Measurements from ENCODE around the gene ARHGAP42.

ARHGAP42 gene

GRCh38 chr11:100832829-100833228, 145.7 kb downstream of the ARHGAP42 start:
- Mint-ChIP-seq H3K4me1 (ENCODE audit: low read depth in 2 of 2) (no peaks in the 10 kb centered on the region), H3K36me3 (ENCODE audit: insufficient read depth) (no peaks in the 10 kb centered on the region), H3K4me3 (no peak overlapping the region), H3K27me3 (no peaks in the 10 kb centered on the region), H3K27ac (no peak overlapping the region), H3K9me3 (peaks cover 0 to 2% of the 10 kb centered on the region in 2 donors)
- DNase-seq (no peak), ATAC-seq (replicated peaks) (no peak)

GRCh38 chr11:100833276-100833675, 146.2 kb downstream of the ARHGAP42 start:
- no peaks in the 10 kb centered on the region for H3K4me1 Mint-ChIP-seq (ENCODE audit: low read depth in 2 of 2)
- peaks cover 0 to 2% of the 10 kb centered on the region in 2 donors for H3K9me3 Mint-ChIP-seq
- H3K27ac Mint-ChIP-seq = no peak overlapping the region
- H3K36me3 Mint-ChIP-seq (ENCODE audit: insufficient read depth) = no peaks in the 10 kb centered on the region
- DNase-seq (no peak), ATAC-seq (replicated peaks) (no peak)
- H3K27me3 Mint-ChIP-seq = no peaks in the 10 kb centered on the region
- H3K4me3 Mint-ChIP-seq = no peak overlapping the region

- Mint-ChIP-seq H3K36me3 (ENCODE audit: insufficient read depth) (no peaks in the 10 kb centered on the region), H3K27me3 (no peaks in the 10 kb centered on the region), H3K4me1 (ENCODE audit: low read depth in 2 of 2) (no peaks in the 10 kb centered on the region), H3K27ac (no peak overlapping the region), H3K4me3 (no peak overlapping the region), H3K9me3 (peaks cover 5 to 6% of the 10 kb centered on the region in 2 donors)
- DNase-seq = no peak
- ATAC-seq (replicated peaks) = no peak
These were observed 148.8 kb downstream of the ARHGAP42 start for GRCh38 chr11:100835854-100836253.

- H3K4me1 Mint-ChIP-seq (ENCODE audit: low read depth in 2 of 2) = no peaks in the 10 kb centered on the region
- DNase-seq = no peak
- H3K9me3 Mint-ChIP-seq = peaks cover 5 to 10% of the 10 kb centered on the region in 2 donors
- H3K27ac Mint-ChIP-seq = no peak overlapping the region
- ATAC-seq (replicated peaks) = no peak
- H3K4me3 Mint-ChIP-seq = no peak overlapping the region
- no peaks in the 10 kb centered on the region for H3K36me3 Mint-ChIP-seq (ENCODE audit: insufficient read depth)
- H3K27me3 Mint-ChIP-seq = no peaks in the 10 kb centered on the region
These were observed 150.2 kb downstream of the ARHGAP42 start for GRCh38 chr11:100837311-100837710.

GRCh38 chr11:100841711-100842407, 154.8 kb downstream of the ARHGAP42 start:
- no peak for DNase-seq
- no peaks in the 10 kb centered on the region for H3K4me1 Mint-ChIP-seq (ENCODE audit: low read depth in 2 of 2)
- no peak for ATAC-seq (replicated peaks)

GRCh38 chr11:100847696-100848216, 160.7 kb downstream of the ARHGAP42 start:
- H3K27me3 Mint-ChIP-seq = no peaks in the 10 kb centered on the region
- H3K36me3 Mint-ChIP-seq (ENCODE audit: insufficient read depth) = no peaks in the 10 kb centered on the region
- H3K9me3 Mint-ChIP-seq = peaks cover 1 to 8% of the 10 kb centered on the region in 2 donors
- H3K27ac Mint-ChIP-seq = no peak overlapping the region
- no peak for DNase-seq
- no peak overlapping the region for H3K4me3 Mint-ChIP-seq
- no peaks in the 10 kb centered on the region for H3K4me1 Mint-ChIP-seq (ENCODE audit: low read depth in 2 of 2)
- ATAC-seq (replicated peaks) = no peak

More at GRCh38 chr11:100841711-100842407, 154.8 kb downstream of the ARHGAP42 start:
- H3K27me3 Mint-ChIP-seq = no peaks in the 10 kb centered on the region
- H3K4me3 Mint-ChIP-seq = no peak overlapping the region
- no peak overlapping the region for H3K27ac Mint-ChIP-seq
- peaks cover 5 to 11% of the 10 kb centered on the region in 2 donors for H3K9me3 Mint-ChIP-seq
- H3K36me3 Mint-ChIP-seq (ENCODE audit: insufficient read depth) = no peaks in the 10 kb centered on the region

- DNase-seq = no peak
- Mint-ChIP-seq H3K9me3 (peaks cover 1 to 8% of the 10 kb centered on the region in 2 donors), H3K36me3 (ENCODE audit: insufficient read depth) (no peaks in the 10 kb centered on the region), H3K4me3 (no peak overlapping the region), H3K27me3 (no peaks in the 10 kb centered on the region), H3K27ac (no peak overlapping the region), H3K4me1 (ENCODE audit: low read depth in 2 of 2) (no peaks in the 10 kb centered on the region)
- ATAC-seq (replicated peaks) = no peak
These were observed 162.2 kb downstream of the ARHGAP42 start for GRCh38 chr11:100849009-100849900.

- ATAC-seq (replicated peaks) = no peak
- peaks cover 3 to 8% of the 10 kb centered on the region in 2 donors for H3K9me3 Mint-ChIP-seq
- no peak overlapping the region for H3K27ac Mint-ChIP-seq
- DNase-seq = no peak
- H3K27me3 Mint-ChIP-seq = no peaks in the 10 kb centered on the region
- H3K4me1 Mint-ChIP-seq (ENCODE audit: low read depth in 2 of 2) = no peaks in the 10 kb centered on the region
- no peaks in the 10 kb centered on the region for H3K36me3 Mint-ChIP-seq (ENCODE audit: insufficient read depth)
- H3K4me3 Mint-ChIP-seq = no peak overlapping the region
These were observed 162.8 kb downstream of the ARHGAP42 start for GRCh38 chr11:100849901-100850235.

GRCh38 chr11:100851147-100851546, 164.1 kb downstream of the ARHGAP42 start:
- no peaks in the 10 kb centered on the region for H3K36me3 Mint-ChIP-seq (ENCODE audit: insufficient read depth)
- peaks cover 3 to 8% of the 10 kb centered on the region in 2 donors for H3K9me3 Mint-ChIP-seq
- no peak overlapping the region for H3K27ac Mint-ChIP-seq
- H3K27me3 Mint-ChIP-seq = no peaks in the 10 kb centered on the region
- no peak for DNase-seq
- no peak overlapping the region for H3K4me3 Mint-ChIP-seq
- no peak for ATAC-seq (replicated peaks)
- H3K4me1 Mint-ChIP-seq (ENCODE audit: low read depth in 2 of 2) = no peaks in the 10 kb centered on the region

GRCh38 chr11:100851584-100852152, 164.6 kb downstream of the ARHGAP42 start:
- H3K27me3 Mint-ChIP-seq = no peaks in the 10 kb centered on the region
- H3K36me3 Mint-ChIP-seq (ENCODE audit: insufficient read depth) = no peaks in the 10 kb centered on the region
- peaks cover 2 to 8% of the 10 kb centered on the region in 2 donors for H3K9me3 Mint-ChIP-seq
- DNase-seq (no peak), ATAC-seq (replicated peaks) (no peak)
- no peak overlapping the region for H3K27ac Mint-ChIP-seq
- no peaks in the 10 kb centered on the region for H3K4me1 Mint-ChIP-seq (ENCODE audit: low read depth in 2 of 2)
- H3K4me3 Mint-ChIP-seq = no peak overlapping the region

GRCh38 chr11:100855466-100856067, 168.5 kb downstream of the ARHGAP42 start:
- ATAC-seq (replicated peaks) (no peak), DNase-seq (no peak)
- H3K9me3 Mint-ChIP-seq = peaks cover under 1 to 10% of the 10 kb centered on the region in 2 donors
- no peaks in the 10 kb centered on the region for H3K4me1 Mint-ChIP-seq (ENCODE audit: low read depth in 2 of 2)
- no peaks in the 10 kb centered on the region for H3K27me3 Mint-ChIP-seq
- H3K36me3 Mint-ChIP-seq (ENCODE audit: insufficient read depth) = no peaks in the 10 kb centered on the region
- no peak overlapping the region for H3K4me3 Mint-ChIP-seq
- H3K27ac Mint-ChIP-seq = no peak overlapping the region

GRCh38 chr11:100857236-100858005, 170.3 kb downstream of the ARHGAP42 start:
- no peak for ATAC-seq (replicated peaks)
- DNase-seq = no peak
- H3K4me3 Mint-ChIP-seq = no peak overlapping the region

More at GRCh38 chr11:100857236-100858005, 170.3 kb downstream of the ARHGAP42 start:
- Mint-ChIP-seq H3K36me3 (ENCODE audit: insufficient read depth) (no peaks in the 10 kb centered on the region), H3K27me3 (no peaks in the 10 kb centered on the region), H3K4me1 (ENCODE audit: low read depth in 2 of 2) (no peaks in the 10 kb centered on the region), H3K9me3 (peaks cover 11 to 13% of the 10 kb centered on the region in 2 donors), H3K27ac (no peak overlapping the region)
